ENCODE data around the gene SPP2.

SPP2 gene

GRCh38 chr2:234050455-234051135, at the start of gene SPP2:
Gene SPP2, plus strand, starts transcription at chr2:234050702. Its CDS starts 85 bp downstream, at chr2:234050787.
- no peak for DNase-seq

GRCh38 chr2:234001380-234002160, 48.9 kb upstream of the SPP2 start:
- DNase-seq: no peak

- DNase-seq: no peak
These were observed 48.2 kb upstream of the SPP2 start for GRCh38 chr2:234002281-234002680.

- peak; percentile 28 to 48 (median 37) for DNase-seq
These were observed 46.4 kb upstream of the SPP2 start for GRCh38 chr2:234003972-234004617.

GRCh38 chr2:234005126-234005525, 45.4 kb upstream of the SPP2 start:
- no peak for DNase-seq

- no peak for DNase-seq
These were observed 44.0 kb upstream of the SPP2 start for GRCh38 chr2:234006501-234006900.

- no peak for DNase-seq
These were observed 36.1 kb upstream of the SPP2 start for GRCh38 chr2:234014427-234014826.

- no peak for DNase-seq
These were observed 34.6 kb upstream of the SPP2 start for GRCh38 chr2:234015861-234016260.

- DNase-seq: no peak
These were observed 30.6 kb upstream of the SPP2 start for GRCh38 chr2:234019896-234020295.

- no peak for DNase-seq
These were observed 30.2 kb upstream of the SPP2 start for GRCh38 chr2:234020332-234020731.

GRCh38 chr2:234022424-234022823, 28.1 kb upstream of the SPP2 start:
- DNase-seq: peak in 2 of 3 donors; percentile 10 to 26

GRCh38 chr2:234024304-234024703, 26.2 kb upstream of the SPP2 start:
- DNase-seq: no peak

- peak; percentile 20 to 29 (median 20) for DNase-seq
These were observed 25.0 kb upstream of the SPP2 start for GRCh38 chr2:234025466-234025865.

GRCh38 chr2:234025891-234026401, 24.6 kb upstream of the SPP2 start:
- no peak for DNase-seq

GRCh38 chr2:234026693-234027254, 23.7 kb upstream of the SPP2 start:
- no peak for DNase-seq

- peak in 1 of 3 donors; percentile 4 for DNase-seq
These were observed 22.9 kb upstream of the SPP2 start for GRCh38 chr2:234027641-234028040.

GRCh38 chr2:234029150-234029733, 21.3 kb upstream of the SPP2 start:
- no peak for DNase-seq

GRCh38 chr2:234031207-234031606, 19.3 kb upstream of the SPP2 start:
- DNase-seq: no peak

GRCh38 chr2:234032279-234032856, 18.1 kb upstream of the SPP2 start:
- no peak for DNase-seq

- DNase-seq: no peak
These were observed 17.3 kb upstream of the SPP2 start for GRCh38 chr2:234033174-234033573.

GRCh38 chr2:234033885-234034284, 16.6 kb upstream of the SPP2 start:
- no peak for DNase-seq

- no peak for DNase-seq
These were observed 12.3 kb upstream of the SPP2 start for GRCh38 chr2:234038076-234038802.

All from suppressor macrophage treated with lipopolysaccharide for 1 hour (primary cell).